Measurements from ENCODE around the gene HVCN1.

HVCN1 gene

DNA sequence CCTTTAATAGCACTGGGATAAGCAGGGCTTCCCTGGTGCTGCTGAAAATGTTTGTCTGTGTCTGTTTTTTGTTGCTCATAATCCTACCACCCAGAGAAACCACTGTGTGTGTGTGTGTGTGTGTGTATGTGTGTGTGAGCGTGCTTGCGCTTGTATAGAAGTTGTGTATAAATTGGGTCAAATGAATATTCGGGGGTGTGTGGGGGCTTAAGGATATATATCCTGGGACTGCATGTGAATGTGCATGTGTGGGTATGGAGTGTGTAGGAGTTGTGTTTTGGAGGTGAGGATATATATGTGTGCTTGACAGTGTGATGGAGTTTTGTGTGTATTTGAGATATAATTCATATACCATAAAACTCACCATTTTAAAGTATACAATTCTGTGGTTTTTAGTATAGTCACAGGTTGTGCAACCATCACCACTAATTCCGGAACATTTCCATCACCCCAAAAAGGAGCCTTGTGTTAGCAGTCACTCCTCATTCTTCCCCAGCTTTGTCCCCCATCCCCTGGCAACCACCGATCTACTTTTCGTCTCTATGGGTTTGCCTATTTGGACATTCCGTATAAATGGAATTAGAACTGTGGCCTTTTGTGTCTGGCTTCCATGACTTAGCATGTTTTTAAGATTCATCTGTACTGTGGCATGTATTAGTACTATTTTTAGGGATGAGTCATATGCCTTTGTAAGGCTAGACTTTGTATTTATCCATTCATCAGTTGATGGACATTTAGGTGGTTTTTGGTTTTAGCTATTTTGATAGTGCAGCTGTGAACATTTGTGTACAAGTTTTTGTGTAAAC is 49.4 kb downstream of the HVCN1 start:
- no peaks in the 10 kb centered on the region for H3K9me3 ChIP-seq (ENCODE audit: insufficient read depth, low read length)
- no peaks in the 10 kb centered on the region for H3K9me2 ChIP-seq (replicated peaks; ENCODE audit: insufficient read depth, low read length)
- TF ChIP-seq CTCF (IDR thresholded peaks at IDR 0.05; ENCODE audit: insufficient read depth, low read length, poor library complexity, severe bottlenecking) (no peak), EZH2phosphoT487 (conservative IDR thresholded peaks at IDR 0.05; ENCODE audit: low read length) (no peak)
- H3F3A ChIP-seq (ENCODE audit: insufficient read depth), result peaks cover 5% of the 10 kb centered on the region; the same call in 1 of the 2 replicates
- H2AFZ ChIP-seq (ENCODE audit: low read depth, low read length, severe bottlenecking), result no peak overlapping the region
- H3K9ac ChIP-seq (ENCODE audit: low read length), result no peak overlapping the region
- H3K79me2 ChIP-seq (ENCODE audit: insufficient read depth, low read length), result no peaks in the 10 kb centered on the region
- H3K36me3 ChIP-seq (ENCODE audit: low read length), result no peaks in the 10 kb centered on the region
- no peaks in the 10 kb centered on the region for H4K20me1 ChIP-seq (ENCODE audit: low read depth, low read length)
- H3K27me3 ChIP-seq (ENCODE audit: low read length), result no peaks in the 10 kb centered on the region
- H3K4me3 ChIP-seq (ENCODE audit: insufficient read depth, low read length, poor library complexity, severe bottlenecking), result no peak overlapping the region
- H3K4me2 ChIP-seq (ENCODE audit: low read depth, low read length, poor library complexity, severe bottlenecking), result no peak overlapping the region
- H3K27ac ChIP-seq (ENCODE audit: low read depth, low read length), result no peak overlapping the region

DNA sequence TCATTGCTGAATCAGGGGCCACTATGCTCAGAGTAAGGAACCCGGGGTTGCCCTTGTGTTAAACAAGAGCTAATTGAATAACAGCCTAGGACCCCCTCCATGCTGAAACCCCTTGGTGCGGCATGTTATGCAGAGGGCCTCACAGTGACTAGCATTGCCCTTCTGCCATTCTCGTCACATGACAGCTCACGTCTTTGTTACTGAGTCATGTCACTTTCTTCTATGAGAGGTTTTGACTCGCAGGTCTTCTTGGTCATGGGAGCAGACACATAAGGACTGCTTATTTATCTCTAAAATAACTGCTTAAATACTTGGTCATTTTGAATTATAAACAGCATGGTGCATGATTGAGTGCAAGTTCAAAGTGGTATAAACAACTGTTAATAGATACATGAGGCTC is 50.1 kb downstream of the HVCN1 start:
- H4K20me1 ChIP-seq (ENCODE audit: low read depth, low read length), result no peaks in the 10 kb centered on the region
- no peaks in the 10 kb centered on the region for H3K9me3 ChIP-seq (ENCODE audit: insufficient read depth, low read length)
- no peak overlapping the region for H3K27ac ChIP-seq (ENCODE audit: low read depth, low read length)
- H2AFZ ChIP-seq (ENCODE audit: low read depth, low read length, severe bottlenecking), result no peak overlapping the region
- H3K9me2 ChIP-seq (replicated peaks; ENCODE audit: insufficient read depth, low read length), result no peaks in the 10 kb centered on the region
- H3K79me2 ChIP-seq (ENCODE audit: insufficient read depth, low read length), result no peaks in the 10 kb centered on the region
- peaks cover 12% of the 10 kb centered on the region; the same call in 1 of the 2 replicates for H3F3A ChIP-seq (ENCODE audit: insufficient read depth)
- H3K36me3 ChIP-seq (ENCODE audit: low read length), result no peaks in the 10 kb centered on the region
- no peak overlapping the region for H3K4me2 ChIP-seq (ENCODE audit: low read depth, low read length, poor library complexity, severe bottlenecking)
- H3K9ac ChIP-seq (ENCODE audit: low read length), result no peak overlapping the region
- no peak for TF ChIP-seq EZH2phosphoT487 (conservative IDR thresholded peaks at IDR 0.05; ENCODE audit: low read length)
- no peak for TF ChIP-seq CTCF (IDR thresholded peaks at IDR 0.05; ENCODE audit: insufficient read depth, low read length, poor library complexity, severe bottlenecking)
- H3K4me3 ChIP-seq (ENCODE audit: insufficient read depth, low read length, poor library complexity, severe bottlenecking), result no peak overlapping the region
- H3K27me3 ChIP-seq (ENCODE audit: low read length), result no peaks in the 10 kb centered on the region

GRCh38 chr12:110637869-110638441 is 51.0 kb downstream of the HVCN1 start:
- no peak overlapping the region for H3K4me3 ChIP-seq (ENCODE audit: insufficient read depth, low read length, poor library complexity, severe bottlenecking)
- no peak overlapping the region for H3K27ac ChIP-seq (ENCODE audit: low read depth, low read length)
- H3K27me3 ChIP-seq (ENCODE audit: low read length), result no peaks in the 10 kb centered on the region
- H2AFZ ChIP-seq (ENCODE audit: low read depth, low read length, severe bottlenecking), result no peak overlapping the region
- no peaks in the 10 kb centered on the region for H3K79me2 ChIP-seq (ENCODE audit: insufficient read depth, low read length)
- H3F3A ChIP-seq (ENCODE audit: insufficient read depth), result peaks cover 20% of the 10 kb centered on the region; the same call in 1 of the 2 replicates
- H3K4me2 ChIP-seq (ENCODE audit: low read depth, low read length, poor library complexity, severe bottlenecking), result no peak overlapping the region
- no peak overlapping the region for H3K9ac ChIP-seq (ENCODE audit: low read length)
- no peaks in the 10 kb centered on the region for H3K36me3 ChIP-seq (ENCODE audit: low read length)
- H3K9me3 ChIP-seq (ENCODE audit: insufficient read depth, low read length), result no peaks in the 10 kb centered on the region
- H4K20me1 ChIP-seq (ENCODE audit: low read depth, low read length), result no peaks in the 10 kb centered on the region
- no peaks in the 10 kb centered on the region for H3K9me2 ChIP-seq (replicated peaks; ENCODE audit: insufficient read depth, low read length)
- TF ChIP-seq CTCF (IDR thresholded peaks at IDR 0.05; ENCODE audit: insufficient read depth, low read length, poor library complexity, severe bottlenecking), result no peak
- TF ChIP-seq EZH2phosphoT487 (conservative IDR thresholded peaks at IDR 0.05; ENCODE audit: low read length), result no peak
